T-helper 1 cell treated with Interleukin-12 subunit alpha and Interleukin-12 subunit beta and Interleukin-4 antibody, amounts not matched to agents 30 μg/mL and 1 μg/mL, for 36 hours (primary cell): ENCODE results near the gene CNR2.

Source experiments
- H3K27ac Mint-ChIP-seq: one replicate; pipeline ENCODE4 v1.8.0; 2021; ENCODE audit warnings: mild to moderate bottlenecking, mixed read lengths
- H3K27me3 Mint-ChIP-seq: one replicate; pipeline ENCODE4 v1.8.0; 2021; ENCODE audit warnings: low read depth, mixed read lengths
- H3K36me3 Mint-ChIP-seq: one replicate; pipeline ENCODE4 v1.8.0; 2021; ENCODE audit warnings: low read depth, mixed read lengths
- H3K4me1 Mint-ChIP-seq: one replicate; pipeline ENCODE4 v1.8.0; 2021; ENCODE audit warnings: low read depth, mixed read lengths
- H3K4me3 Mint-ChIP-seq: one replicate; pipeline ENCODE4 v1.8.0; 2021; ENCODE audit warnings: mild to moderate bottlenecking, moderate library complexity, mixed read lengths
- H3K9me3 Mint-ChIP-seq: one replicate; pipeline ENCODE4 v1.8.0; 2021; ENCODE audit warnings: mixed read lengths

CNR2 gene

DNA sequence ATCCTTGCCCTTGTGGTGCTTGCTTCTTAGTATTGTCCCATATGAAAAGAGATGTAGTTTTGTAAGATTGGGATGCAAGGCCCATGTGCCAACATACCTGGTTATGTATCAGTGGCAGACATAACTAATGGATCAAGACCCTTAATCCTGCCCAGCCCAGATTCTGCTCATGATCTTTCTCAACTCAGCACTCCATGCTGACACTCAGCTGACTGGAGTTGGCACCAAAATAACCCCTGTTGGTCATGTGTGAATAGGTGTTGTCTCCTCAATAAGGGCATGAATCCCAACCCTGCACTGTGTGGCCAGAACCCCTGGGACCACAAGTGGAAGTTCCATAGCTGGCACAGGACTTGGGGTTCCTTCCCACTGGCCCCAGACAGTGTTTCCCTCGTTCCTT, 13.9 kb upstream of the CNR2 start:
- H3K9me3 Mint-ChIP-seq: no peaks in the 10 kb centered on the region
- H3K4me1 Mint-ChIP-seq: no peaks in the 10 kb centered on the region
- H3K27me3 Mint-ChIP-seq: no peaks in the 10 kb centered on the region
- no peak overlapping the region for H3K27ac Mint-ChIP-seq
- H3K4me3 Mint-ChIP-seq: no peak overlapping the region
- H3K36me3 Mint-ChIP-seq: no peaks in the 10 kb centered on the region

DNA sequence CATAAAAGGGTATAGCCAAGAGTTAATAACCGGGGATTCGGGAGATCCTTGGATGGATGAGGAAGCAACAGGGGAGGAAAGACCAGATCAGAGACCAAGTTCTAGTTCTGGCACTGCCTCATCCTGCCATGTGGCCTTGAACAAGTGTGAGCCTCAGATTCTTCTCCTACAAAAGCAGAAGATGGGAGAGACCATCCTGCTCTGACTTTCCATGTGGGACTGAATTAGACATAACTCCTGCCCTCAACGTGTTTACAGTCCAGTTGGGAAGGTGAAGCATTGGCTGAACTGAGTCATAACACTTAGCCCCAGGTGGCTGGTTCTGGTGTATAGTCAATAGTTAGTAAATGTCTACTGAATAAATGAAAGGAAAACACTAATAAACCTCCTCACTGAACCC, 12.1 kb upstream of the CNR2 start:
- no peaks in the 10 kb centered on the region for H3K4me1 Mint-ChIP-seq
- no peaks in the 10 kb centered on the region for H3K9me3 Mint-ChIP-seq
- H3K27ac Mint-ChIP-seq: no peak overlapping the region
- H3K27me3 Mint-ChIP-seq: no peaks in the 10 kb centered on the region
- no peaks in the 10 kb centered on the region for H3K36me3 Mint-ChIP-seq
- H3K4me3 Mint-ChIP-seq: no peak overlapping the region

DNA sequence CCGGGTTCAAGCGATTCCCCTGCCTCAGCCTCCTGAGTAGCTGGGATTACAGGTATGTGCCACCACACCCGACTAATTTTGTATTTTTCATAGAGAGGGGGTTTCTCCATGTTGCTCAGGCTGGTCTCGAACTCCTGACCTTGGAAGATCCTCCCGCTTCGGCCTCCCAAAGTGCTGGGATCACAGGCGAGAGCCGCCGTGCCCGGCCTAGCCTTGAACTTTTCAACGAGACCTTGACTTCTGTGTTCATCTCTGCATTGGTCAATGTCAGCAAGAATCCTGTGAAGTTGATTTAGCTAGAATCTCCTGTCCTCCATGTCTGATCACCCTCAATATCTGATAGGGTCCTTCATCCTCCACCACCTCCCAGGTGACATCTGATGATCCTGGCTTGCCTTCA, 11.4 kb upstream of the CNR2 start:
- Mint-ChIP-seq H3K4me3 (no peak overlapping the region), H3K4me1 (no peaks in the 10 kb centered on the region), H3K27ac (no peak overlapping the region)

DNA sequence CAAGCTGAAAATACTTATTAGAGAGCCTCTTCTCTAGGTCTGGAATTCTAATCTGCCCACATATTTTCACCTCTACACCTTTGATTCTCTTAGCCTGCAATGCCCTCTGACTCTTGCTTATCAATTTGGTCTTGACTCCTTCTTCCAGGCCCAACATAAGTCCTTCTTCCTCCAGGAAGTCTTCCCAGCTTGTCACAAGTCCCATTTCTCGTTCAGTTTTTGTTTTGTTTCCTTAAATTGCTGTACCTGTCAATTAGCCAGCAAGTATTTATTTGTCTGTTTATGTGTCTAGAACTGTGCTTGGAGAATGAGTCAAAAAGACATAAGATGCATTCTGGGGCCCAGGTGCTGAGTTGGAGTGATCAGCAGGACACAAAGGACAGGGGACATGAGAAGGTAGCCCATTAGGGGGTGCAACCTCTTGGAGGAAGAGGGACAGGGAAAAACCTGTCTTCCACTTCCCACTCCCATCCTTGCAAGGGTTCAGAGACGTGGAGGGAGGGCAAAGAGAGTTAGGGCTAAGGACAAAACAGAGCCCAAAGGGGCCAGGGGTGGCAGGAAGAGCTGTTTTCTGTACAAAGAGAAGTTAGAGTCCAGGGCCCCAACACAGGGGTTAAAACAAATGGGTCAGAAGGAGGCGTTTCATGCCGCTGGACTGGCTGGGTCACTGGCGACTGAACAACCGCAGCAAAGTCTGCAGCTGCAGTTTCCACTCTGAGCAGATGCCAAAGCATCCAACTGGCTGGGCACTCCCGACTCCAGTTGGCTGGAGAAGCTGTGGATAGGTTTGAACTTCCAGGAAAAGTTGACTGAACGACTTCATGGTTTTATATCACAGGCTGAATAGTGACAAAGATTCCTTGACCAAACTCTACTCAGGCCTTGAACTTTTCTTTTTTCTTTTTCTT, 10.7 kb upstream of the CNR2 start:
- Mint-ChIP-seq H3K4me1 (no peaks in the 10 kb centered on the region), H3K27ac (no peak overlapping the region), H3K4me3 (no peak overlapping the region), H3K27me3 (peaks cover 2% of the 10 kb centered on the region), H3K36me3 (no peaks in the 10 kb centered on the region), H3K9me3 (no peaks in the 10 kb centered on the region)

More for the DNA sequence above, 11.4 kb upstream of the CNR2 start:
- Mint-ChIP-seq H3K27me3 (peaks cover 2% of the 10 kb centered on the region), H3K9me3 (no peaks in the 10 kb centered on the region), H3K36me3 (no peaks in the 10 kb centered on the region)

DNA sequence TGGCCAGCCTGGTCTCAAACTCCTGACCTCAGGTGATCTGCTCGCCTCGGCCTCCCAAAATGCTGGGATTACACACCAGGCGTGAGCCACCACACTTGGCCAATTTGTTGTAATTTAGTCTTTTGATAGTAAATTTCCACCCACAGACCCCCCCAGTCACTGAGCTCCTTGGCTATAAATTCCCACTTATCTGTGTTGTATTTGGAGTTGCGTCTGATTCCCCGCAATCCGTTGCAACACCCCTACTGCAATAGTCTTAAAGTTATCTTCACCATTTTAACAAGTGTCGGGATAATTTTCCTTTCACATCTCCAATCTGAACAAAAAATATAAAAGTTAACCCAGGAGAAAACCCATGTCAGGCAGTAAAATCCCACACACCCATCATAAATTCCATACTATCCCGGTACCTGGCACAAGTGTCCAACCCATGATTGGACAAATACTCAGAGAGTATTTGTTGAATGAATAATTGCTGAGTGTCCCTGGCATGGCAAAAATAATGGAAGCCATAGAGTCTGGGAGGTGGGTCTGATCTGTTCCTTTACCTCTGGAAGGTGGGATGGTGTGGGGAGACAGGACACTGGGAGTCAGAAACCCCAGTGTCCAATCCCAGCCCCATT, 9.3 kb upstream of the CNR2 start:
- Mint-ChIP-seq H3K27ac (no peak overlapping the region), H3K27me3 (peaks cover 2% of the 10 kb centered on the region)

DNA sequence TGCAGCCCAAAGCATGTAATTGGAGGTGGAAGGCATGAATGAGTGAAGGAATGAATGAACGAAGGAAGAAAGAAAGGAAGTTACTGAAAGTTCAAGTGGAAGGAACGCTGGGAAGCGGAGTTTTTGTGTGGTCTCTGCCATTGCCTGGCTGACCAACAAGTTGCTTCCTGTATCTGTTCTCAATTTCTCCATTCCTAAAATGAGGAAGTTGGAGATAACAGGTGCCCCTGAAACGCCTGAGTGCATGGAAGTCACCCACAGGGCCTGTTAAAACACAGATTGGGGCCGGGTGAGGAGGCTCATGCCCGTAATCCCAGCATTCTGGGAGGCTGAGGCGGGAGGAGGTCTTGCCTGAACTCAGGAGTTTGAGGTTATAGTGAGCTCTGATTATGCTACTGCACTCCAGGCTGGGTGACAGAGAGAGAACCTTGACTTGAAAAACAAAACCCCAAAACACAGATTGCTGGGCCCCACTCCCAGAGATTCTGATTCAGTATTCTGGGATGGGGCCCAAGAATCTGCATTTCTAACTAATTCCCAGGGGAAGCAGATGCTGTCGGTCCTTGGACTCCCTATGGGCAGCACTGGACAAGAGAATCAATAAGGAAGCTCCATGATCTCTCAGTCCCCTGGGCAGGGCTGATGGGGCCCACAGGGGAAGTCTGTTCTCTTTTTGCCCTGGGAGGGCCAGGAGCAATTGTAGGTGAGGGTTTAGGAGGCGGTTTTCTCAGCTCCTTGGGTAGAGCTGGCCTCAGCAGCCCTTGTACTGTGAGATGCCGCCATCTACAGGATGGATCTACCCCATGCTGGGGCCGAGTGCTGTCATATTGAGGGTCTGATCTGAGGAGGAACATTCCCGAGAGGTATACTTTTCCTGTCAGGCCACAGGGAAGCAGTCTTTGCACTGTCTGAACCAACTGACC, 3.3 kb upstream of the CNR2 start:
- H3K4me3 Mint-ChIP-seq: no peak overlapping the region
- no peaks in the 10 kb centered on the region for H3K9me3 Mint-ChIP-seq
- H3K4me1 Mint-ChIP-seq: peaks cover 12% of the 10 kb centered on the region
- H3K36me3 Mint-ChIP-seq: no peaks in the 10 kb centered on the region
- H3K27me3 Mint-ChIP-seq: peaks cover 2% of the 10 kb centered on the region
- H3K27ac Mint-ChIP-seq: no peak overlapping the region

More for the DNA sequence above, 9.3 kb upstream of the CNR2 start:
- no peaks in the 10 kb centered on the region for H3K9me3 Mint-ChIP-seq
- no peaks in the 10 kb centered on the region for H3K4me1 Mint-ChIP-seq
- no peaks in the 10 kb centered on the region for H3K36me3 Mint-ChIP-seq
- no peak overlapping the region for H3K4me3 Mint-ChIP-seq

DNA sequence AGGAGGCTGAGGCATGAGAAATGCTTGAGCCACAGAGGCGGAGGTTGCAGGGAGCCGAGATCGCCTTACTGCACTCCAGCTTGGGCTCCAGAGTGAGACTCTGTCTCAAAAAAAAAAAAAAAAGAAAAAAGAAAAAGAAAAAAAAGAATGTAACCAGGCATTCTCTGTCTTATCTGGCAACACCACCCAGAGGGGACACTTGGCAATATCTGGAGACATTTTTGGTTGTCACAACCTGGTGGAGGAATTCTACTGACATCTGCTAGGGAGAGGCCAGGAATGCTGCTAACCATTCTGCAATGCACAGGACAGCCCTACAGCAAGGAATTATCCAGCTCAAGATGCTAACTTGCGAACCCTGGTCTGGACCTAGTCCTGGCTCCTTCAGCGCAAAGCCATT, 2.3 kb upstream of the CNR2 start:
- Mint-ChIP-seq H3K27ac (no peak overlapping the region), H3K9me3 (no peaks in the 10 kb centered on the region)

DNA sequence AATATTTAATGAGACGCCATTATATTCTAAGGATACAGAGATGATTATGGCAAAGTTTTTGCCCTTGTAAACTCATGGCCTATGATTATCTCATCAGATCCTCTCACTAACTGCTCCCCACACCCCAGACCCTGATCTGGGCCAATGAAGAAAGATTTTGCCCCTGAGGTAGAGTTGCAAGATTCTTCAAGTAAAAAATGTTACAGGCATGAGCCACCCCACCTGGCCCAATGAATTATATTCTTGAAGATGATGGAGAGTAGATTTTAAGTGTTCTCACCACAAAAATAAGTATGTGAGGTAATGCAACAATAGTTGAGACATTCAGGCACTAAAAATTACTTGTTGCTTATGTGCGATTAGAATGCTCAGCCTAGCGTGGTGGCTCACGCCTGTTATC, 1.8 kb upstream of the CNR2 start:
- Mint-ChIP-seq H3K4me1 (peaks cover 25% of the 10 kb centered on the region), H3K36me3 (no peaks in the 10 kb centered on the region), H3K4me3 (no peak overlapping the region), H3K27me3 (peaks cover 2% of the 10 kb centered on the region), H3K9me3 (no peaks in the 10 kb centered on the region), H3K27ac (no peak overlapping the region)

More for the DNA sequence above, 2.3 kb upstream of the CNR2 start:
- H3K4me3 Mint-ChIP-seq: no peak overlapping the region
- peaks cover 21% of the 10 kb centered on the region for H3K4me1 Mint-ChIP-seq
- H3K27me3 Mint-ChIP-seq: peaks cover 2% of the 10 kb centered on the region
- no peaks in the 10 kb centered on the region for H3K36me3 Mint-ChIP-seq

DNA sequence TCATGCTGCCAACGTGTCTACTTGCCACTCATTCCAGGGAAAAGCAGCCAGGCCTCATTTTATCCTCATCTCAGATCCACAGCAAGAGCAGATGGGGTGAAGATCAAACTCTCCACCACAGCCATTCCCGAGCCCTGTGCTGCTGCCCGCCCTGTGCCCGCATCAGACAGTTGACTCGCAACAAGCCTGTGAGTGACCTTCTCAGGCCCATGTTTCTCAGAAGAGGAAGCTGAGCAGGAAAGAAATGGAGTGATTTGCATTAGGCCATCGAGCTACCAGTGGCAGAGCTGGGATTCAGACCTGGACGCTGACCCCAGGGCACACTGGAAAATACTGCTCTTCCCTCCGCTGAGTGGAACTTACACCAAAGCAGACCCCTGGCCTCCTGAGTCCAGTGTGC, 1.2 kb downstream of the CNR2 start:
- no peak overlapping the region for H3K27ac Mint-ChIP-seq
- H3K27me3 Mint-ChIP-seq: no peaks in the 10 kb centered on the region
- no peaks in the 10 kb centered on the region for H3K36me3 Mint-ChIP-seq
- no peaks in the 10 kb centered on the region for H3K9me3 Mint-ChIP-seq
- peaks cover 38% of the 10 kb centered on the region for H3K4me1 Mint-ChIP-seq
- H3K4me3 Mint-ChIP-seq: no peak overlapping the region

DNA sequence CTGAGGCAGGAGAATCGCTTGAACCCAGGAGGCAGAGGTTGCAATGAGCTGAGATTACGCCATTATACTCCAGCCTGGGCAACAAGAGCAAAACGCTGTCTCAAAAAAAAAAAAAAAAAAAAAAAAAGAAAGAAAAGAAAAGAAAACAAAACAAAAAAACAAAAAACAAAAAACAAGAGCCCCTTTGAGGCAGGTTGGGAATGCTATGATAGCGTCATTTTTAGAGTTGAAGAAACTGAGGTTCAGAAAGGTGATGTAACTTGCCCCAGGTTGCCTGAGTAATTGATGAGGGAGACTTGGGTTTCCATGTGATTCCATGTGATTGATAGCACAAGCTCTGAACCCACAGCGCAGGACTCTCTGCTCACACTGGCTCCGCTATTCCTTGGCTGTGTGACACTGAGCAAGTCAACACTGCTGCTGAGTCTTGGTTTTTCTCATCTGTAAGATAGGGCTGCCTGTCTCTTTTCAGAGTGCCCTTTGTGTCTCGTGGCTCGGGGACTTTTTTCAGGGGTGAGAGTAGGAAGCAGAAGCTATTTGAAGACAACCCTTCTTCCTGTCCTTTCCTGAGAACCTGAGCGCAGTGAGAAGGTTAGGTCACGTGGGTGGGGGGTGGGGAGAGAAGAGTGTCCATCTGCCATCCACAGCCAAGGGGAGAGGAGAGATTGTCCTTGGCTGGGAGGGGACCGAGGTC, 2.5 kb downstream of the CNR2 start:
- Mint-ChIP-seq H3K4me3 (peak overlapping the region; percentile 54), H3K9me3 (no peaks in the 10 kb centered on the region), H3K4me1 (peaks cover 39% of the 10 kb centered on the region), H3K27ac (peak overlapping the region; percentile 60), H3K27me3 (peaks cover 5% of the 10 kb centered on the region), H3K36me3 (no peaks in the 10 kb centered on the region)

DNA sequence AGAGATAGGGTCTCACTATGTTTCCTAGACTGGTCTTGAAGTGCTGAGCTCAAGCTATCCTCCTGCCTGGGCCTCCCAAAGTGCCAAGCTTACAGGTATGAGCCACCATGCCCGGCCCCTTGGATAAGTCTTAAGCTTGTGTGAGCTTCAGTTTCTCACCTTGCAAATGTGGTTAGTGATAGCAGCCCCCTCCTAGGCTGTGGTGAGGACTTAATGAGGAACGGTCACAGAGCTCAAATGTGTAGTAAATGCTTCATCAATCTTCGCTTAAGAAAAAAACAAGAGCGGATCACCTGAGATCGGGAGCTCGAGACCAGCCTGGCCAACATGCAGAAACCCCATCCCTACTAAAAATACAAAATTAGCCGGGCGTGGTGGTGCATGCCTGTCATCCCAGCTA, 3.0 kb downstream of the CNR2 start:
- Mint-ChIP-seq H3K36me3 (no peaks in the 10 kb centered on the region), H3K4me1 (peaks cover 43% of the 10 kb centered on the region), H3K9me3 (no peaks in the 10 kb centered on the region), H3K4me3 (peak overlapping the region; percentile 14), H3K27ac (no peak overlapping the region), H3K27me3 (peaks cover 9% of the 10 kb centered on the region)

DNA sequence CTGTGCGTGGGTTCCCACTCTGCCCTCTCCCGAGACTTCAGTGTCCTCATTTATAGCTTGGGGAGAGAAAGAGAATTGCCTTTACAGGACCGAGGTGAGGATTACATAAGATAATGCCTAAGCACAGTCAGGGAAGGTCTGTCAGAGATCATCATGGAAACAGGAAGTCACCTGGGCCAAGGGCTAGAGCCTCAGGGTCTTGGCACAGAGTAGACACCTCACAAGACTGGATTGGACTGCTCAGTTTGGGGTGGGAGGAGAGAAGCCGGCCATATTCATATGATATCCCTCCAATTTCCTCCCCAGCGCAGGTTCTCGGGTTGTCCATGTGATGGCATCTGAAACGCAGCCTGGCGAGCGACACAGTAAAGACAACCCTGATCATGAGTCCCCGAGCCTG, 3.8 kb downstream of the CNR2 start:
- H3K4me3 Mint-ChIP-seq: peak overlapping the region; percentile 15
- peak overlapping the region; percentile 47 for H3K27ac Mint-ChIP-seq
- H3K36me3 Mint-ChIP-seq: no peaks in the 10 kb centered on the region
- H3K4me1 Mint-ChIP-seq: peaks cover 49% of the 10 kb centered on the region
- H3K27me3 Mint-ChIP-seq: peaks cover 13% of the 10 kb centered on the region
- H3K9me3 Mint-ChIP-seq: no peaks in the 10 kb centered on the region

DNA sequence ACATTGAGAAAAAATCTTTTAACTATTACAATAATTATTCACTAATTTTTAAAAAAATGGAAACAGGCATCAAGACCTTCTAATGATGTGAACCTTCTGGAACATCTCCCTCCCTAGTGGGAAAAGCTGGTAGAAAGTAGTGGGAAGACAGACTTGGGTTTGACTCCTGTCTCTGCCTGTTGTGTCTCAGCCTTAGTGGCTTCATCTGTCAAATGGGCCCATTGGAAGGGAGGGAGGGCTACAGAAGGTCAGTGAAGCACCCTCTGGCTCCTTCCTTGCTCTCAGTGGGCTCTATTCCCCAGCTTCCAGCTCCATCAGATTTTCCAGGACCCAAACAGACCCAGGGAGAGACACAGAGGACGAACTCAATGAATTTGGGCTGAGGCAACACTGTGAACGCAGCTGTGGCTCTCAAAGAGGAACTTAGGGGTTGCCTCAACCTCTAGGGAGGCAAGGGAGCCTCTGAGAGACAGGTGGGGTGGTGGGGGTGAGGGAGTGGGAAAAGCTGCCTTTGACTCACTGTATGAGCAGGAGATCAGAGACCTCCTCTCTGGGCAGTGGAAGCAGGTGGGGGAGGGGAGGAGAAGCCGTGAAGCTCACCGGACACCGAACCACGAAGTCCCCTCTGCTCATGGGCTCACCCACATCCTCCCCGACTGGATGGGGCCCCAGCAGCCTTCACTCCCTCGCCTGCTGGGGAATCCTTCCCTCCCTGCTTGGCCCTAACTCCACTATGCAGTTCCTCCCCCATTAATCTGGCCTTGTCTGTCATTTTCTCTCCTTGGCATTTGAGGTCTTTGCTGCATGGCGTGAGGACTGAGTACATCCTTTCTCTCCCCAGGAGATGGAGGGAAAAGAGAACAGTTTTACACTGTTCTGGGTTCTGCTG, 4.5 kb downstream of the CNR2 start:
- Mint-ChIP-seq H3K9me3 (no peaks in the 10 kb centered on the region), H3K27ac (no peak overlapping the region), H3K36me3 (no peaks in the 10 kb centered on the region), H3K4me3 (no peak overlapping the region), H3K4me1 (peaks cover 50% of the 10 kb centered on the region), H3K27me3 (peaks cover 17% of the 10 kb centered on the region)
